ENCODE results near the gene USP3. TPM values are rescaled to one million over a fixed set of nuclear protein-coding genes. Genes with fewer than 3 reads are reported as not detected.

The USP3 gene
- total and polyA plus RNA-seq, 2 of the 13 experiments (the other 11 are each of a cell fraction or from before 2014, with no cell fraction given): 14.3 to 61.2 TPM

DNA sequence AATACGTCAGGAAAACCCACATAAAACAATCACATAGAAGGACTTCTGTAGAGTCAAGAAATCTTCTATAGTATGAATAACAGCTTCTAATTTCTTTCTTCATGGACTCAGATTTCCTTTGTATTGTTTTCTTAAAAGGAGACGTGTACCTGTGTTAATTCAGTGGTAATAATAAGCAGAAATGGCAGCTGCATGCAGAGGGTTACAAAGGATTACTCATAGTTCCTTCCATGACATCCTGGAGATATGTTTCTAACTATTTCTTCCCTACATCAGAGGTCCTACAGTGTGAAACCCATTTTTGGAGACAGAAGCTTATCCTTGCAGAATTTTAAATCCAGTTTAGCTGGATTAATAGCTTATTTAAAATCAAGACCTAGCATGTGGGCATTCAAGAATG, 128.9 kb downstream of the USP3 start:
- intact Hi-C loops (cut with micrococcal nuclease; ENCODE audit: unreplicated experiment): loop anchor here (10.0 kb wide), 1 partner anchor 71 kb away; no protein-coding TSS in a partner anchor
- FAIRE-seq (no peak), ATAC-seq (no peak), DNase-seq (ENCODE audit: low spot score) (no peak)
- H3K9ac ChIP-seq (ENCODE audit: insufficient read depth, low read depth, low read length): no peak overlapping the region
- H3K27me3 ChIP-seq (ENCODE audit: control insufficient read depth in 1 of 2, insufficient read depth in 2 of 2, low read length in 2 of 2): no peaks in the 10 kb centered on the region
- no peaks in the 10 kb centered on the region for H3K9me3 ChIP-seq (ENCODE audit: low read length)
- 95% methylated on average over 2 of the region's 2 CpGs for WGBS (ENCODE audit: low lambda C conversion rate)
- no peak for TF ChIP-seq DMAP1 (CRISPR knock-in tag; IDR thresholded peaks at IDR 0.05)
- no peak for TF ChIP-seq ZNF180 (CRISPR knock-in tag; IDR thresholded peaks at IDR 0.05; ENCODE audit: borderline replicate concordance, low read depth)
- TF ChIP-seq MEIS1 (CRISPR knock-in tag; IDR thresholded peaks at IDR 0.05; ENCODE audit: borderline replicate concordance): no peak
- TF ChIP-seq TAF1 (CRISPR knock-in tag; IDR thresholded peaks at IDR 0.05): no peak
- no peak for TF ChIP-seq ZBTB4 (CRISPR knock-in tag; IDR thresholded peaks at IDR 0.05; ENCODE audit: borderline replicate concordance)
- no peak for TF ChIP-seq ZNF724P (CRISPR knock-in tag; IDR thresholded peaks at IDR 0.05; ENCODE audit: borderline replicate concordance)
- TF ChIP-seq ZSCAN20 (CRISPR knock-in tag; IDR thresholded peaks at IDR 0.05; ENCODE audit: borderline replicate concordance): no peak
- no peak for TF ChIP-seq ZSCAN21 (CRISPR knock-in tag; IDR thresholded peaks at IDR 0.05; ENCODE audit: borderline replicate concordance)
- TF ChIP-seq ZKSCAN8 (CRISPR knock-in tag; IDR thresholded peaks at IDR 0.05; ENCODE audit: borderline replicate concordance): no peak
- no peak for TF ChIP-seq TRIM22 (IDR thresholded peaks at IDR 0.05)
- no peak for TF ChIP-seq CREB1 (IDR thresholded peaks at IDR 0.05)
- TF ChIP-seq CREB1 (CRISPR knock-in tag; IDR thresholded peaks at IDR 0.05): no peak
- no peak for TF ChIP-seq ZBTB7B (CRISPR knock-in tag; IDR thresholded peaks at IDR 0.05)
- no peak for TF ChIP-seq MXD1 (CRISPR knock-in tag; IDR thresholded peaks at IDR 0.05)
- TF ChIP-seq ELF1 (CRISPR knock-in tag; IDR thresholded peaks at IDR 0.05): no peak
- no peak for TF ChIP-seq ZNF746 (CRISPR knock-in tag; IDR thresholded peaks at IDR 0.05)
- no peak for TF ChIP-seq ZNF337 (CRISPR knock-in tag; IDR thresholded peaks at IDR 0.05; ENCODE audit: borderline replicate concordance, low read depth)
- no peak for TF ChIP-seq AGO2 (optimal IDR thresholded peaks at IDR 0.05; ENCODE audit: low read depth, low read length)
- no peak for TF ChIP-seq ZNF879 (CRISPR knock-in tag; IDR thresholded peaks at IDR 0.05)
- CTCF ChIA-PET (ENCODE audit: low intra/inter-chr PET ratio, low total read pairs): no interaction called here
- no peak overlapping the region for H3K27ac ChIP-seq (ENCODE audit: extremely low read length, insufficient read depth, low read length)
- no TSS peak for BruUV-seq (replicated peaks)
- peaks cover 4 to 38% of the 10 kb centered on the region in 2 experiments for H3K36me3 ChIP-seq (replicated peaks in 1 of 2; ENCODE audit: control insufficient read depth in 1 of 2, insufficient read depth in 2 of 2, low read length in 2 of 2)
- H3K4me1 ChIP-seq (ENCODE audit: insufficient read depth, low read length): no peaks in the 10 kb centered on the region
- POLR2A ChIA-PET: no interaction called here
- no peak overlapping the region for H2AFZ ChIP-seq (ENCODE audit: low read length)
- H3K4me3 ChIP-seq (replicated peaks in 1 of 3; ENCODE audit: insufficient read depth in 1 of 3, low read depth in 2 of 3, low read length in 3 of 3): no peak overlapping the region
- H3K4me2 ChIP-seq (ENCODE audit: low read depth, low read length): no peak overlapping the region
- in situ Hi-C loops (cut with HindIII; ENCODE audit: extremely low pct_ligation_motif_present, low pct_unique_long_range_greater_than_20kb): no loop called here
- H3K79me2 ChIP-seq (ENCODE audit: insufficient read depth, low read length): no peaks in the 10 kb centered on the region
- no peaks in the 10 kb centered on the region for H4K20me1 ChIP-seq (ENCODE audit: insufficient read depth, low read length)

Data from HepG2 (cell line).